PC-9 (cell line): ENCODE results near the gene FOXP1. TPM values are rescaled to one million over a fixed set of nuclear protein-coding genes. Genes with fewer than 3 reads are reported as not detected.

Experiments
- BruUV-seq: library from RNA; stranded (reverse); fragments of 400-500 nt; replicated peaks from 2 replicates; lab custom pipeline; 2021; lab: Mats Ljungman, UMichigan
- CTCF ChIA-PET: fragments of 300-600 bp; sonication (Branson Sonifier 250); formaldehyde crosslinking; loops from one replicate; lab custom pipeline; 2022; ENCODE audit warnings: antibody characterized with exemption; lab: Charles Lee
- POLR2A ChIA-PET: fragments of 300-600 bp; sonication (Branson Sonifier 250); formaldehyde crosslinking; loops from one replicate; lab custom pipeline; 2022; ENCODE audit warnings: antibody characterized with exemption; ENCODE audit not compliant: unreplicated experiment; lab: Charles Lee
- DNase-seq, 2 experiments: peaks; one replicate each; pipeline versions ENCODE4 v3.0.0 to v3.0.0-alpha.2; 2015 to 2022; ENCODE audit warnings: mixed read lengths in 1 of 2
- H2AFZ ChIP-seq: fragments of 200-600 bp; sonication (generic); 2 replicates; pipeline ENCODE4 v1.8.1; 2017; ENCODE audit warnings: antibody characterized with exemption
- H3F3A ChIP-seq: fragments of 200-600 bp; sonication (generic); 2 replicates; pipeline ENCODE4 v1.8.1; 2017; ENCODE audit warnings: antibody characterized with exemption, mild to moderate bottlenecking, low read depth; ENCODE audit not compliant: insufficient read depth
- H3K27ac ChIP-seq: fragments of 200-600 bp; sonication (generic); 2 replicates; pipeline ENCODE4 v1.6.1; 2016; ENCODE audit warnings: mixed run types
- H3K27me3 ChIP-seq: fragments of 200-600 bp; sonication (generic); 2 replicates; pipeline ENCODE4 v1.6.1; 2016; ENCODE audit warnings: low read depth, mixed run types; ENCODE audit not compliant: insufficient read depth
- H3K36me3 ChIP-seq: fragments of 200-600 bp; sonication (generic); 2 replicates; pipeline ENCODE4 v1.6.1; 2016; ENCODE audit warnings: low read depth, mixed run types
- H3K4me1 ChIP-seq: fragments of 200-600 bp; sonication (generic); replicated peaks from 2 replicates; pipeline ENCODE4 v1.6.1; 2016; ENCODE audit warnings: mixed run types; ENCODE audit not compliant: insufficient read depth
- H3K4me2 ChIP-seq: fragments of 200-600 bp; sonication (generic); 2 replicates; pipeline ENCODE4 v1.6.1; 2017; ENCODE audit warnings: mixed run types
- H3K4me3 ChIP-seq: fragments of 200-600 bp; sonication (generic); 2 replicates; pipeline ENCODE4 v1.6.1; 2016; ENCODE audit warnings: mixed run types
- H3K79me2 ChIP-seq: fragments of 200-600 bp; sonication (generic); 2 replicates; pipeline ENCODE4 v1.6.1; 2017; ENCODE audit warnings: low read depth, mixed run types
- H3K9me2 ChIP-seq: fragments of 200-600 bp; sonication (generic); 2 replicates; pipeline ENCODE4 v1.8.1; 2017; ENCODE audit warnings: mild to moderate bottlenecking; ENCODE audit not compliant: insufficient read depth
- H3K9me3 ChIP-seq: fragments of 200-600 bp; sonication (generic); 2 replicates; pipeline ENCODE4 v1.8.1; 2016; ENCODE audit warnings: low read depth; ENCODE audit not compliant: insufficient read depth
- H4K20me1 ChIP-seq: fragments of 200-600 bp; sonication (generic); 2 replicates; pipeline ENCODE4 v1.8.1; 2017; ENCODE audit not compliant: insufficient read depth
- CTCF ChIP-seq: fragments of 200-600 bp; sonication (generic); conservative IDR thresholded peaks from 2 replicates; pipeline ENCODE4 v1.6.1; 2017; ENCODE audit warnings: mixed run types, antibody characterized with exemption, mild to moderate bottlenecking, moderate library complexity
- EZH2 ChIP-seq: fragments of 200-600 bp; sonication (generic); IDR thresholded peaks from 2 replicates; pipeline ENCODE4 v1.8.0; 2017; ENCODE audit warnings: antibody characterized with exemption, low read depth
- intact Hi-C: fragments of 100-400 bp; cut with micrococcal nuclease; formaldehyde crosslinking; loops from one replicate; pipeline ENCODE4 v1.10.0; 2022; ENCODE audit not compliant: unreplicated experiment
- total RNA-seq: library from RNA; stranded (reverse); gene quantifications from 2 replicates; pipeline ENCODE4 v1.2.3, GENCODE V29; 2021

FOXP1 gene
- total RNA-seq, 1 experiment from 2014 or later, result 33.3 TPM

- Histone ChIP-seq H3K27ac (no peak overlapping the region), H3K4me3 (no peak overlapping the region), H3K9me3 (no peaks in the 10 kb centered on the region), H3K4me1 (no peaks in the 10 kb centered on the region), H4K20me1 (no peaks in the 10 kb centered on the region), H3F3A (no peaks in the 10 kb centered on the region), H3K4me2 (no peak overlapping the region), H3K36me3 (no peaks in the 10 kb centered on the region), H3K27me3 (no peaks in the 10 kb centered on the region), H3K79me2 (no peaks in the 10 kb centered on the region), H3K9me2 (no peaks in the 10 kb centered on the region), H2AFZ (no peak overlapping the region)
- intact Hi-C loops, result no loop called here
- POLR2A ChIA-PET, result no interaction called here
- BruUV-seq, result no TSS peak
- CTCF ChIA-PET, result no interaction called here
- no peak for DNase-seq
- no peak for TF ChIP-seq CTCF
Measured at GRCh38 chr3:71290301-71290700, 293.2 kb downstream of the FOXP1 start.

- BruUV-seq, result no TSS peak
- no peak overlapping the region for H2AFZ ChIP-seq
- no peaks in the 10 kb centered on the region for H3F3A ChIP-seq
- intact Hi-C loops, result no loop called here
- H3K79me2 ChIP-seq, result no peaks in the 10 kb centered on the region
- ChIA-PET CTCF (no interaction called here), POLR2A (no interaction called here)
- H3K4me3 ChIP-seq, result no peak overlapping the region
- DNase-seq, result no peak
- no peak overlapping the region for H3K27ac ChIP-seq
- no peaks in the 10 kb centered on the region for H3K36me3 ChIP-seq
- no peaks in the 10 kb centered on the region for H4K20me1 ChIP-seq
- H3K4me2 ChIP-seq, result no peak overlapping the region
- no peaks in the 10 kb centered on the region for H3K9me2 ChIP-seq
- no peaks in the 10 kb centered on the region for H3K9me3 ChIP-seq
- H3K27me3 ChIP-seq, result no peaks in the 10 kb centered on the region
- no peaks in the 10 kb centered on the region for H3K4me1 ChIP-seq
- no peak for TF ChIP-seq CTCF
- no peak for TF ChIP-seq EZH2
Measured at GRCh38 chr3:71288269-71288930, 295.1 kb downstream of the FOXP1 start.

- intact Hi-C loops, result no loop called here
- H3K9me2 ChIP-seq, result no peaks in the 10 kb centered on the region
- no peak overlapping the region for H3K27ac ChIP-seq
- no peaks in the 10 kb centered on the region for H3K79me2 ChIP-seq
- H3K36me3 ChIP-seq, result no peaks in the 10 kb centered on the region
- no peaks in the 10 kb centered on the region for H3F3A ChIP-seq
- CTCF ChIA-PET, result no interaction called here
- no peaks in the 10 kb centered on the region for H3K9me3 ChIP-seq
- H3K4me2 ChIP-seq, result no peak overlapping the region
- POLR2A ChIA-PET, result no interaction called here
- no peak overlapping the region for H2AFZ ChIP-seq
- no peak overlapping the region for H3K4me3 ChIP-seq
- BruUV-seq, result no TSS peak
- H3K4me1 ChIP-seq, result no peaks in the 10 kb centered on the region
- H3K27me3 ChIP-seq, result no peaks in the 10 kb centered on the region
- no peak for DNase-seq
- TF ChIP-seq CTCF, result no peak
- H4K20me1 ChIP-seq, result no peaks in the 10 kb centered on the region
Measured at GRCh38 chr3:71285086-71285485, 298.4 kb downstream of the FOXP1 start.
